ENCODE data around the gene SFMBT2.

- TF ChIP-seq CTCF (IDR thresholded peaks at IDR 0.05) (no peak), ZFX (IDR thresholded peaks at IDR 0.05; ENCODE audit: borderline replicate concordance) (no peak)
Observed at GRCh38 chr10:7391748-7392147, 19.1 kb downstream of the SFMBT2 start.
